Heart left ventricle (tissue), 16 donors: ENCODE data around the gene NOVA2. TPM values are rescaled to one million over a fixed set of nuclear protein-coding genes. Genes with fewer than 3 reads are reported as not detected.

ENCODE experiments used
- ATAC-seq, 4 donors: fragments of 200-7000 bp; cut with Tn5 transposase; one replicate each; pipeline ENCODE4 v1.9.1; 2020 to 2022; ENCODE audit warnings: moderate library complexity in 4 of 4, mild to moderate bottlenecking in 3 of 4, moderate number of reproducible peaks in 1 of 4
- DNase-seq, 5 donors: peaks; one replicate each; pipeline ENCODE4 v3.0.0-alpha.2; 2020
- H3K27ac ChIP-seq, 12 donors: fragments of 200-600 bp; sonication (generic) in 4 of 12; one replicate each; pipeline versions ENCODE4 v1.5.0 to v1.8.0; 2016 to 2022; ENCODE audit warnings: mild to moderate bottlenecking in 2 of 12
- H3K27me3 ChIP-seq, 9 donors: fragments of 200-600 bp; sonication (generic) in 2 of 9; one replicate each; pipeline versions ENCODE4 v1.5.1 to v1.8.0; 2016 to 2022; ENCODE audit warnings: mild to moderate bottlenecking in 3 of 9
- H3K36me3 ChIP-seq, 9 donors: fragments of 200-600 bp; sonication (generic) in 2 of 9; one replicate each; pipeline versions ENCODE4 v1.5.0 to v1.8.0; 2018 to 2022; ENCODE audit warnings: mild to moderate bottlenecking in 2 of 9
- H3K4me1 ChIP-seq, 12 donors: fragments of 200-600 bp; sonication (generic) in 4 of 12; one replicate each; pipeline versions ENCODE4 v1.5.0 to v1.8.0; 2016 to 2022; ENCODE audit warnings: mild to moderate bottlenecking in 3 of 12
- H3K4me3 ChIP-seq, 12 donors: fragments of 200-600 bp; sonication (generic) in 4 of 12; one replicate each; pipeline versions ENCODE4 v1.5.0 to v1.8.0; 2017 to 2022; ENCODE audit warnings: mild to moderate bottlenecking in 9 of 12, moderate library complexity in 4 of 12
- H3K9me3 ChIP-seq, 12 donors: fragments of 200-600 bp; sonication (generic) in 4 of 12; one replicate each; pipeline versions ENCODE4 v1.5.0 to v1.8.0; 2016 to 2022; ENCODE audit warnings: mild to moderate bottlenecking in 1 of 12
- CTCF ChIP-seq, 12 donors: fragments of 200-600 bp; sonication (generic) in 4 of 12; IDR thresholded peaks; one replicate each; pipeline versions ENCODE4 v1.5.0 to v1.8.0; 2018 to 2022; ENCODE audit warnings: antibody characterized with exemption in 12 of 12, mild to moderate bottlenecking in 5 of 12
- POLR2A ChIP-seq, 2 donors: fragments of 450-650 bp; IDR thresholded peaks; one replicate each; pipeline ENCODE4 v1.6.1; 2017; ENCODE audit warnings: antibody characterized with exemption in 2 of 2, mild to moderate bottlenecking in 2 of 2, moderate library complexity in 2 of 2
- WGBS, 4 donors: extraction: QIAGEN DNeasy Blood & Tissue Kit in 2 of 4; methylation state at CpG; one replicate each; pipeline versions ENCODE4 v1.1.5 to v1.1.7; 2013 to 2018; 5-methylcytosine and 5-hydroxymethylcytosine counted together
- intact Hi-C, 10 donors: fragments of 100-400 bp; cut with DNase I; formaldehyde crosslinking; loops; one replicate each; pipeline versions ENCODE4 v1.11.1 to v1.14.2; 2022
- polyA plus RNA-seq, 2 donors: library from polyadenylated mRNA; stranded (reverse); fragments of 200-250 nt; gene quantifications; one replicate each; pipeline ENCODE4 v1.2.3, GENCODE V29; 2013
- total RNA-seq, 9 donors: library from RNA; depleted of rRNA in 2 of 9; stranded (reverse); fragments of >200 nt in 2 of 9; fragmentation: NEBNext Ultra II Directional in 3 of 9; extraction: Animal tissue kit (Norgen Biotek cat#: 25700) in 3 of 9; gene quantifications; one replicate each; pipeline versions ENCODE4 v1.1.0 to v1.2.4, GENCODE V29; 2016 to 2023
- donor health status: ischemic (EF 13 %, LVEDD 7.1; RV severe dilation, severe dysfunction).
- donor health status: healthy with polysubstance abuse.
- donor health status: DM: no; HTN: yes; CAD: no.
- donor health status: DM: no; HTN: no; CAD: no.
- donor health status: ischemic (EF 25% LVEDD 6.9; RV normal size, moderate dysfunction).
- donor health status: ischemic (EF 25% LVEDD 5.7; RV mildly dilated, moderate dysfunction).
- donor health status: healthy.
- donor health status: DM: yes; HTN: yes; CAD: no.
- donor health status: ischemic (EF 35%, LVEDD 5.7; RV mildly dilated, moderate dysfunction).
- donor health status: nonischemic (EF 11% LVEDD 7.7; RV severe dilation, severe dysfunction).
- donor health status: DM: yes; HTN: yes; CAD: no.
- donor health status: PGD.
- donor health status: ischemic (EF 29% LVEDD 5.4; RV normal size, mild dysfunction).
- donor health status: nonischemic (EF 23%, LVEDD 6.1; RV moderate dilation, normal function).

NOVA2 gene
- total and polyA plus RNA-seq, 11 donors = 2.2 to 10.0 (median 4.8) TPM

- ATAC-seq = peak; percentile 89 to 97 (median 94)
- TF ChIP-seq CTCF (IDR thresholded peaks at IDR 0.05) = no peak
- peak; percentile 10 to 73 for TF ChIP-seq POLR2A (IDR thresholded peaks at IDR 0.05)
- no peaks in the 10 kb centered on the region for H3K9me3 ChIP-seq
- H3K27ac ChIP-seq = peak overlapping the region; percentile 75 to 95 (median 92)
- intact Hi-C loops = loop anchor here in 3 of 10 donors (1.0 to 2.0 kb wide), 2 partner anchors 16 to 23 kb away; partner anchors contain the start of genes SYMPK (in 3 of the 3) and MYPOP (in 2 of the 3)
- peaks cover 11 to 50% (median 33%) of the 10 kb centered on the region in 12 donors for H3K4me1 ChIP-seq
- H3K4me3 ChIP-seq = peak overlapping the region; percentile 52 to 93 (median 80)
- peaks cover 0 to 19% (median 10%) of the 10 kb centered on the region in 9 donors for H3K36me3 ChIP-seq
- WGBS, 4 donors = 0 to 1% (median 1%) methylated on average over 24 to 32 of the region's 32 CpGs
- peak; percentile 92 to 94 (median 94) for DNase-seq
- H3K27me3 ChIP-seq = no peaks in the 10 kb centered on the region
These were observed 87.1 kb downstream of the NOVA2 start for GRCh38 chr19:45886427-45887199.

GRCh38 chr19:45885556-45886426 is 87.9 kb downstream of the NOVA2 start, which contains the start of gene IRF2BP1:
Gene IRF2BP1 (minus strand): TSS chr19:45886141. CDS start chr19:45885774, 367 bp downstream.
- Histone ChIP-seq H3K27ac (peak within 1 kb of the TSS; percentile 75 to 95 (median 92)), H3K27me3 (no peaks in the 10 kb centered on the region), H3K4me1 (peaks cover 11 to 50% (median 33%) of the 10 kb centered on the region in 12 donors), H3K9me3 (no peaks in the 10 kb centered on the region), H3K4me3 (peak within 1 kb of the TSS; percentile 52 to 93 (median 80)), H3K36me3 (peaks cover 0 to 19% (median 10%) of the 10 kb centered on the region in 9 donors)
- ATAC-seq (peak; percentile 84 to 94 (median 86)), DNase-seq (peak; percentile 93 to 95 (median 94))
- TF ChIP-seq POLR2A (IDR thresholded peaks at IDR 0.05) (peak in 1 of 2 donors; percentile 72), CTCF (IDR thresholded peaks at IDR 0.05) (no peak)
- intact Hi-C loops = loop anchor here in 3 of 10 donors (1.0 to 2.0 kb wide), 2 partner anchors 17 to 22 kb away; partner anchors contain the start of genes SYMPK (in 3 of the 3) and MYPOP (in 2 of the 3)
- whole genome bisulfite sequencing, 4 donors = 1 to 2% (median 1%) methylated on average over 41 to 107 of the region's 107 CpGs

GRCh38 chr19:45884682-45885555 is 88.7 kb downstream of the NOVA2 start:
- intact Hi-C loops = loop anchor here in 3 of 10 donors (5.0 kb wide), 1 partner anchor 68 kb away; the partner anchor contains the start of gene RSPH6A (in 3 of the 3)

More at GRCh38 chr19:45884682-45885555, 88.7 kb downstream of the NOVA2 start:
- H3K4me1 ChIP-seq = peaks cover 11 to 50% (median 33%) of the 10 kb centered on the region in 12 donors
- TF ChIP-seq CTCF (IDR thresholded peaks at IDR 0.05) (no peak), POLR2A (IDR thresholded peaks at IDR 0.05) (no peak)
- WGBS, 4 donors = 58 to 61% (median 59%) methylated on average over 45 to 72 of the region's 72 CpGs
- no peaks in the 10 kb centered on the region for H3K9me3 ChIP-seq
- peak overlapping the region in 11 of 12 donors; percentile 89 to 95 (median 93) for H3K27ac ChIP-seq
- DNase-seq (peak in 3 of 5 donors; percentile 22 to 36 (median 34)), ATAC-seq (peak in 1 of 4 donors; percentile 4)
- no peaks in the 10 kb centered on the region for H3K27me3 ChIP-seq
- peak overlapping the region; percentile 52 to 93 (median 80) for H3K4me3 ChIP-seq
- H3K36me3 ChIP-seq = peaks cover 0 to 13% (median 6%) of the 10 kb centered on the region in 9 donors
